Gastroesophageal sphincter (tissue), 4 donors: ENCODE data around the gene UNC13B. TPM values are rescaled to one million over a fixed set of nuclear protein-coding genes. Genes with fewer than 3 reads are reported as not detected.

Experiments
- ATAC-seq: fragments of 150-250 bp; one replicate; pipeline ENCODE4 v1.9.1; 2016; ENCODE audit warnings: mild to moderate bottlenecking, moderate library complexity
- H3K27ac ChIP-seq, 4 donors: fragments of 200-600 bp; sonication (generic) in 3 of 4; 1 replicate in 3 of 4; 2 replicates in 1 of 4; pipeline ENCODE4 v1.5.1; 2016 to 2019
- H3K27me3 ChIP-seq: fragments of 200-600 bp; sonication (generic); one replicate; pipeline ENCODE4 v1.5.1; 2019
- H3K36me3 ChIP-seq, 2 donors: fragments of 200-600 bp; sonication (generic); one replicate each; pipeline ENCODE4 v1.5.1; 2019; ENCODE audit warnings: control low read depth in 1 of 2
- H3K4me1 ChIP-seq, 3 donors: fragments of 200-600 bp; sonication (generic); 1 replicate in 2 of 3; 2 replicates in 1 of 3; pipeline ENCODE4 v1.5.1; 2016 to 2019; ENCODE audit warnings: control low read depth in 2 of 3
- H3K4me3 ChIP-seq, 2 donors: fragments of 200-600 bp; sonication (generic); one replicate each; pipeline ENCODE4 v1.5.1; 2019; ENCODE audit warnings: mild to moderate bottlenecking in 1 of 2, moderate library complexity in 1 of 2
- H3K9me3 ChIP-seq, 3 donors: fragments of 200-600 bp; sonication (generic); one replicate each; pipeline ENCODE4 v1.5.1; 2017 to 2019; ENCODE audit warnings: control low read depth in 2 of 3
- EP300 ChIP-seq: sonication (generic); formaldehyde crosslinking; IDR thresholded peaks from one replicate; pipeline ENCODE4 v1.6.1; 2017; ENCODE audit warnings: antibody characterized with exemption, mild to moderate bottlenecking
- POLR2A ChIP-seq, 2 donors: fragments of 450-650 bp; IDR thresholded peaks; one replicate each; pipeline ENCODE4 v1.6.1; 2017; ENCODE audit warnings: antibody characterized with exemption in 2 of 2, mild to moderate bottlenecking in 2 of 2, moderate library complexity in 1 of 2
- POLR2AphosphoS5 ChIP-seq: sonication (generic); formaldehyde crosslinking; IDR thresholded peaks from one replicate; pipeline ENCODE4 v1.6.1; 2017; ENCODE audit warnings: antibody characterized with exemption
- WGBS, 2 donors: methylation state at CpG; one replicate each; pipeline ENCODE4 v1.1.5; 2018; ENCODE audit warnings: low coverage in 1 of 2; 5-methylcytosine and 5-hydroxymethylcytosine counted together
- total RNA-seq, 4 donors: library from RNA; depleted of rRNA; stranded (reverse); fragments of >200 nt; gene quantifications; one replicate each; pipeline ENCODE4 v1.1.0, GENCODE V29; 2016
- TF ChIP-seq, protein P1 (sequence below), 4 experiments: fragments of 200-600 bp in 2 of 4; fragments of 450-650 bp in 2 of 4; sonication (generic) in 1 of 4; IDR thresholded peaks; one replicate each; pipeline ENCODE4 v1.5.1; 2017 to 2019; ENCODE audit warnings: antibody characterized with exemption in 4 of 4, mild to moderate bottlenecking in 2 of 4, moderate library complexity in 2 of 4

The UNC13B gene
- total RNA-seq, 4 donors from 2014 or later, result 21.3 to 35.3 (median 31.7) TPM

- no peak overlapping the region for H3K27ac ChIP-seq
- no peak overlapping the region for H3K4me3 ChIP-seq
- H3K9me3 ChIP-seq, result no peaks in the 10 kb centered on the region
- no peaks in the 10 kb centered on the region for H3K36me3 ChIP-seq
- WGBS, 2 donors, result 71 to 72% methylated on average over 8 of the region's 8 CpGs
- H3K4me1 ChIP-seq, result no peaks in the 10 kb centered on the region
- ATAC-seq, result no peak
- TF ChIP-seq EP300 (no peak), POLR2A (IDR thresholded peaks at IDR 0.05) (no peak), POLR2AphosphoS5 (no peak)
- TF ChIP-seq, protein P1, sequence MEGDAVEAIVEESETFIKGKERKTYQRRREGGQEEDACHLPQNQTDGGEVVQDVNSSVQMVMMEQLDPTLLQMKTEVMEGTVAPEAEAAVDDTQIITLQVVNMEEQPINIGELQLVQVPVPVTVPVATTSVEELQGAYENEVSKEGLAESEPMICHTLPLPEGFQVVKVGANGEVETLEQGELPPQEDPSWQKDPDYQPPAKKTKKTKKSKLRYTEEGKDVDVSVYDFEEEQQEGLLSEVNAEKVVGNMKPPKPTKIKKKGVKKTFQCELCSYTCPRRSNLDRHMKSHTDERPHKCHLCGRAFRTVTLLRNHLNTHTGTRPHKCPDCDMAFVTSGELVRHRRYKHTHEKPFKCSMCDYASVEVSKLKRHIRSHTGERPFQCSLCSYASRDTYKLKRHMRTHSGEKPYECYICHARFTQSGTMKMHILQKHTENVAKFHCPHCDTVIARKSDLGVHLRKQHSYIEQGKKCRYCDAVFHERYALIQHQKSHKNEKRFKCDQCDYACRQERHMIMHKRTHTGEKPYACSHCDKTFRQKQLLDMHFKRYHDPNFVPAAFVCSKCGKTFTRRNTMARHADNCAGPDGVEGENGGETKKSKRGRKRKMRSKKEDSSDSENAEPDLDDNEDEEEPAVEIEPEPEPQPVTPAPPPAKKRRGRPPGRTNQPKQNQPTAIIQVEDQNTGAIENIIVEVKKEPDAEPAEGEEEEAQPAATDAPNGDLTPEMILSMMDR (IDR thresholded peaks at IDR 0.05), result no peak
- no peaks in the 10 kb centered on the region for H3K27me3 ChIP-seq
Measured at GRCh38 chr9:35254984-35255857, 93.4 kb downstream of the UNC13B start.

DNA sequence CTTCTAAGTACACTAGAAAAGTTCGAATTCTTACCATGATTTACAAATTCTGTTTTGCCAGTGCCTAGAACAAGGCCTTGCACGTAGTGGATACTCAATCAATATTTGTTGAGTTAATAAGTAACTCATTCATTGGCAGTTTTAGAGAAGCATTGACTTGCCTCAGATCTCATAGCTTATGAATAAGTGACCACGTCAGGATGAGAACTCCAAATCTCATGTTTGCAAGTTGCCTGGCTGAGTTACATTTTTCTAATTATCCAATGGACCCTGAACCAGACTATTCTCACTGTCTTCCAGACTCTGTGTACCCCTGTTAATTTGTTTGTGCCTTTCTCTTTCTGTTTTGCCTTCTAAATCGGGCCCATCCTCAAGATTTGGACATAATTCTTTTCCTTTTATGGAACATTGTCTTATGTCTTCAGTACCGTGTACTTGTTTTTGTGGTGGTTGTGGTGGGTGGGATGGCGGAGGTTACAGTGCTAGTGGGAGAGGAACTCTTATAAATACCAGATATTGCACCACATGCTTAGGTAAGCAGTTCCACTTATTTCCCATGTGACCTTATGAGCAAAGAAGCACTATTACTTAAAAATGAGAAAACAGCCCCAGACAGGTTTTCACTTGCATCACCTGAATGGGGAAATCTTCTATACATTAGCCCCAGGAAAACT lies 96.3 kb downstream of the UNC13B start:
- no peaks in the 10 kb centered on the region for H3K27me3 ChIP-seq
- H3K4me3 ChIP-seq, result no peak overlapping the region
- H3K4me1 ChIP-seq, result no peaks in the 10 kb centered on the region
- H3K36me3 ChIP-seq, result no peaks in the 10 kb centered on the region
- no peak for ATAC-seq
- 70 to 74% methylated on average over 5 to 6 of the region's 6 CpGs for WGBS, 2 donors
- no peaks in the 10 kb centered on the region for H3K9me3 ChIP-seq
- no peak overlapping the region for H3K27ac ChIP-seq
- no peak for TF ChIP-seq EP300
- TF ChIP-seq POLR2AphosphoS5, result no peak
- TF ChIP-seq POLR2A (IDR thresholded peaks at IDR 0.05), result no peak
- TF ChIP-seq, protein P1 (IDR thresholded peaks at IDR 0.05), result no peak

GRCh38 chr9:35258660-35259474 lies 97.1 kb downstream of the UNC13B start:
- Histone ChIP-seq H3K27me3 (no peaks in the 10 kb centered on the region), H3K4me1 (no peaks in the 10 kb centered on the region), H3K27ac (no peak overlapping the region), H3K36me3 (no peaks in the 10 kb centered on the region), H3K4me3 (no peak overlapping the region), H3K9me3 (no peaks in the 10 kb centered on the region)
- TF ChIP-seq POLR2AphosphoS5 (no peak), EP300 (no peak)
- TF ChIP-seq, protein P1 (IDR thresholded peaks at IDR 0.05), result peak; percentile 48 to 79 (median 60)
- peak; percentile 58 for ATAC-seq
- 17 to 23% methylated on average over 3 to 5 of the region's 5 CpGs for WGBS, 2 donors

DNA sequence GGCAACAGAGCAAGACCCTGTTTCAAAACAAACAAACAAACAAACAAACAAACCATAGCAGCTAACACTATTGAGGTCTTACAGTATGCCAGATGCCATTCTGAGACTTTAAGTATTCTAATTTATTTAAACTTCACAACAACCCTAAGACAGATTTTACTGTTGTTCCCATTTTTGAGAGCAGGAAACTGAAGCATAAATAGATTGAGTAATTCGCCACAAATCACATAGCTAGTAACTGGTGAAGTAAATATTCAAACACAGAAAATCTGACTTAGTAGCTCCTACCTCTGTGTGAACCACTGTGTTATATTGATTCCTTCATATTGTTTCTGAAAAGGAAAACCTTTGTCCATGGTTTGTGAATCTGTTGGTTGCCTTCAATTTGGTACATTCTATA lies 98.4 kb downstream of the UNC13B start:
- no peak for ATAC-seq
- H3K36me3 ChIP-seq, result no peaks in the 10 kb centered on the region
- no peak overlapping the region for H3K27ac ChIP-seq
- no peaks in the 10 kb centered on the region for H3K9me3 ChIP-seq
- TF ChIP-seq POLR2A (IDR thresholded peaks at IDR 0.05), result no peak
- no peak for TF ChIP-seq POLR2AphosphoS5
- no peak for TF ChIP-seq EP300
- TF ChIP-seq, protein P1 (IDR thresholded peaks at IDR 0.05), result no peak
- H3K4me3 ChIP-seq, result no peak overlapping the region
- H3K4me1 ChIP-seq, result no peaks in the 10 kb centered on the region
- 71 to 75% methylated on average over 1 of the region's 1 CpG for WGBS, 2 donors
- no peaks in the 10 kb centered on the region for H3K27me3 ChIP-seq
